ENCODE results near the gene CLCN1. TPM values are rescaled to one million over a fixed set of nuclear protein-coding genes. Genes with fewer than 3 reads are reported as not detected.

Gene CLCN1
- total RNA-seq, 1 donor from 2014 or later = 0.14 TPM

DNA sequence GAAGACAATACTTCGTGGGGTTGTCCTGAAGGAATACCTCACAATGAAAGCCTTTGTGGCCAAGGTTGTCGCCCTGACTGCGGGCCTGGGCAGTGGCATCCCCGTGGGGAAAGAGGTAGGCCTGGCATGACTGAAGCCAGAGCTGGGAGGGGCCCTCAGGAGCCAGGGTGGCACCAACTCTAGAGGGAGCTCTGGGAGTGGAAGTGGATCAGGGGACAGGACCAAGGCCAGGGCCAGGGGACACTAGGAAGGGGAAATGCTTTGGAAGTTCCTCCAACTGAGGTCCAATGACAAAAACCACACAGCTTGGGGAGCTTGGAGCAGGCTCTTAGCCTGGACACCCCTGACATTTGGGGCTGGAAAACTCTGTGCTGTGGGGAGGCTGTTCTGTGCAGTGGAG, 5.8 kb downstream of the CLCN1 start:
- Mint-ChIP-seq H3K36me3 (ENCODE audit: insufficient read depth) (no peaks in the 10 kb centered on the region), H3K27me3 (no peaks in the 10 kb centered on the region), H3K9me3 (ENCODE audit: low read depth) (no peaks in the 10 kb centered on the region), H3K27ac (no peak overlapping the region), H3K4me1 (ENCODE audit: low read depth) (peaks cover 11% of the 10 kb centered on the region), H3K4me3 (ENCODE audit: low read depth) (no peak overlapping the region)
- TF ChIP-seq, protein P1, sequence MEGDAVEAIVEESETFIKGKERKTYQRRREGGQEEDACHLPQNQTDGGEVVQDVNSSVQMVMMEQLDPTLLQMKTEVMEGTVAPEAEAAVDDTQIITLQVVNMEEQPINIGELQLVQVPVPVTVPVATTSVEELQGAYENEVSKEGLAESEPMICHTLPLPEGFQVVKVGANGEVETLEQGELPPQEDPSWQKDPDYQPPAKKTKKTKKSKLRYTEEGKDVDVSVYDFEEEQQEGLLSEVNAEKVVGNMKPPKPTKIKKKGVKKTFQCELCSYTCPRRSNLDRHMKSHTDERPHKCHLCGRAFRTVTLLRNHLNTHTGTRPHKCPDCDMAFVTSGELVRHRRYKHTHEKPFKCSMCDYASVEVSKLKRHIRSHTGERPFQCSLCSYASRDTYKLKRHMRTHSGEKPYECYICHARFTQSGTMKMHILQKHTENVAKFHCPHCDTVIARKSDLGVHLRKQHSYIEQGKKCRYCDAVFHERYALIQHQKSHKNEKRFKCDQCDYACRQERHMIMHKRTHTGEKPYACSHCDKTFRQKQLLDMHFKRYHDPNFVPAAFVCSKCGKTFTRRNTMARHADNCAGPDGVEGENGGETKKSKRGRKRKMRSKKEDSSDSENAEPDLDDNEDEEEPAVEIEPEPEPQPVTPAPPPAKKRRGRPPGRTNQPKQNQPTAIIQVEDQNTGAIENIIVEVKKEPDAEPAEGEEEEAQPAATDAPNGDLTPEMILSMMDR (IDR thresholded peaks at IDR 0.05; ENCODE audit: unreplicated experiment) = no peak
- DNase-seq (ENCODE audit: low spot score, unreplicated experiment) = no peak

GRCh38 chr7:143322760-143323633, 7.1 kb downstream of the CLCN1 start:
- TF ChIP-seq, protein P1 (IDR thresholded peaks at IDR 0.05; ENCODE audit: unreplicated experiment) = no peak
- no peak for DNase-seq (ENCODE audit: low spot score, unreplicated experiment)
- Mint-ChIP-seq H3K36me3 (ENCODE audit: insufficient read depth) (no peaks in the 10 kb centered on the region), H3K27ac (no peak overlapping the region), H3K9me3 (ENCODE audit: low read depth) (no peaks in the 10 kb centered on the region), H3K4me1 (ENCODE audit: low read depth) (peaks cover 11% of the 10 kb centered on the region), H3K4me3 (ENCODE audit: low read depth) (no peak overlapping the region), H3K27me3 (peaks cover under 1% of the 10 kb centered on the region)

GRCh38 chr7:143323653-143324052, 7.7 kb downstream of the CLCN1 start:
- Mint-ChIP-seq H3K9me3 (ENCODE audit: low read depth) (no peaks in the 10 kb centered on the region), H3K27ac (no peak overlapping the region), H3K27me3 (peaks cover 3% of the 10 kb centered on the region), H3K4me1 (ENCODE audit: low read depth) (peaks cover 11% of the 10 kb centered on the region), H3K4me3 (ENCODE audit: low read depth) (no peak overlapping the region), H3K36me3 (ENCODE audit: insufficient read depth) (no peaks in the 10 kb centered on the region)
- DNase-seq (ENCODE audit: low spot score, unreplicated experiment) = no peak
- TF ChIP-seq, protein P1 (IDR thresholded peaks at IDR 0.05; ENCODE audit: unreplicated experiment) = no peak

DNA sequence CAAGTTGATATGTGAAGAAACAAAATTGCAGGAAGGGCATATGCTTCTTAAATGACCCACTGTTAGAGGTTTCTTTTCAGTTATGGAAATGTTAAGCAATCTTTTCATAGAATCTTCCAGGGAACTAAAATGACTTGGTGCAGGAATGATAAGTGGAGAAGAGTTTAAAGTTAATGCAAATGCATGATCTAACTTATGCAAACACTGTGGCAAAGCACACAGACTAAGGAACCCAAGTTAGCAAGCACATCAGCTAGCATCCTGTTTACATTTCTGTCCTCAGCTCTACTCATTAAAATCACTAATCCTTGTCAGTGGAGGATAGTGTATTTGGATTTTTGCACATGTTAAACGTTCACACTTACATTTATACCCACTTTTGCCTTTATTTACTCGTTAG, 9.3 kb downstream of the CLCN1 start:
- no peaks in the 10 kb centered on the region for H3K36me3 Mint-ChIP-seq (ENCODE audit: insufficient read depth)
- peaks cover 11% of the 10 kb centered on the region for H3K4me1 Mint-ChIP-seq (ENCODE audit: low read depth)
- H3K9me3 Mint-ChIP-seq (ENCODE audit: low read depth) = no peaks in the 10 kb centered on the region
- DNase-seq (ENCODE audit: low spot score, unreplicated experiment) = no peak
- peaks cover 3% of the 10 kb centered on the region for H3K27me3 Mint-ChIP-seq
- no peak overlapping the region for H3K27ac Mint-ChIP-seq
- TF ChIP-seq, protein P1 (IDR thresholded peaks at IDR 0.05; ENCODE audit: unreplicated experiment) = no peak
- no peak overlapping the region for H3K4me3 Mint-ChIP-seq (ENCODE audit: low read depth)

- H3K36me3 Mint-ChIP-seq (ENCODE audit: insufficient read depth) = no peaks in the 10 kb centered on the region
- no peak for DNase-seq (ENCODE audit: low spot score, unreplicated experiment)
- TF ChIP-seq, protein P1 (IDR thresholded peaks at IDR 0.05; ENCODE audit: unreplicated experiment) = no peak
- peaks cover 11% of the 10 kb centered on the region for H3K4me1 Mint-ChIP-seq (ENCODE audit: low read depth)
- H3K9me3 Mint-ChIP-seq (ENCODE audit: low read depth) = no peaks in the 10 kb centered on the region
- peaks cover 3% of the 10 kb centered on the region for H3K27me3 Mint-ChIP-seq
- H3K4me3 Mint-ChIP-seq (ENCODE audit: low read depth) = no peak overlapping the region
- no peak overlapping the region for H3K27ac Mint-ChIP-seq
Measured at GRCh38 chr7:143327903-143328302, 12.0 kb downstream of the CLCN1 start.

Data from progenitor cell of endocrine pancreas (in vitro differentiated cells).